Stomach (tissue), 9 donors: Measurements from ENCODE around the gene HOXD8. TPM values are rescaled to one million over a fixed set of nuclear protein-coding genes. Genes with fewer than 3 reads are reported as not detected.

ENCODE experiments used
- DNase-seq, 2 donors: peaks; one replicate each; pipeline versions ENCODE4 v3.0.0 to v3.0.0-alpha.2; 2013 to 2019
- H3K27ac ChIP-seq, 5 donors: fragments of 200-600 bp in 4 of 5; sonication (generic) in 4 of 5; one replicate each; pipeline ENCODE4 v1.5.1; 2013 to 2019; ENCODE audit warnings: mild to moderate bottlenecking in 1 of 5, moderate library complexity in 1 of 5
- H3K27me3 ChIP-seq, 3 donors: fragments of 200-600 bp; sonication (generic); one replicate each; pipeline ENCODE4 v1.5.1; 2017 to 2019; ENCODE audit warnings: mixed run types in 1 of 3
- H3K36me3 ChIP-seq, 4 donors: fragments of 200-600 bp; sonication (generic); 1 replicate in 3 of 4; 2 replicates in 1 of 4; pipeline ENCODE4 v1.5.1; 2016 to 2019
- H3K4me1 ChIP-seq, 4 donors: fragments of 200-600 bp; sonication (generic); one replicate each; pipeline ENCODE4 v1.5.1; 2016 to 2019
- H3K4me3 ChIP-seq, 4 donors: fragments of 200-600 bp; sonication (generic) in 3 of 4; one replicate each; pipeline ENCODE4 v1.5.1; 2016 to 2019; ENCODE audit warnings: mild to moderate bottlenecking in 1 of 4
- H3K9me3 ChIP-seq, 4 donors: fragments of 200-600 bp; sonication (generic); one replicate each; pipeline ENCODE4 v1.5.1; 2016 to 2019
- CTCF ChIP-seq, 7 experiments: fragments of 450-650 bp in 4 of 7; fragments of 200-600 bp in 3 of 7; sonication (generic) in 3 of 7; IDR thresholded peaks; one replicate each; pipeline ENCODE4 v1.5.1; 2016 to 2019; ENCODE audit warnings: antibody characterized with exemption in 7 of 7, control low read depth in 2 of 7, mild to moderate bottlenecking in 1 of 7
- EP300 ChIP-seq: sonication (generic); formaldehyde crosslinking; IDR thresholded peaks from one replicate; pipeline ENCODE4 v1.6.1; 2017; ENCODE audit warnings: antibody characterized with exemption
- POLR2A ChIP-seq, 4 donors: fragments of 450-650 bp; IDR thresholded peaks; one replicate each; pipeline ENCODE4 v1.6.1; 2016; ENCODE audit warnings: antibody characterized with exemption in 4 of 4, control low read depth in 2 of 4, mild to moderate bottlenecking in 1 of 4, moderate library complexity in 1 of 4
- POLR2AphosphoS5 ChIP-seq, 3 donors: sonication (generic); formaldehyde crosslinking; IDR thresholded peaks; one replicate each; pipeline ENCODE4 v1.6.1; 2016; ENCODE audit warnings: antibody characterized with exemption in 3 of 3
- WGBS, 5 donors: extraction: QIAGEN DNeasy Blood & Tissue Kit in 3 of 5; methylation state at CpG; one replicate each; pipeline versions ENCODE4 v1.1.5 to v1.1.7; 2013 to 2018; 5-methylcytosine and 5-hydroxymethylcytosine counted together
- intact Hi-C: fragments of 100-400 bp; cut with DNase I; formaldehyde crosslinking; loops from one replicate; pipeline ENCODE4 v1.15.1; 2023; ENCODE audit warnings: low total_unique reads
- polyA plus RNA-seq, 3 donors: library from polyadenylated mRNA; stranded (reverse); fragments of 200-250 nt; gene quantifications; one replicate each; pipeline ENCODE4 v1.2.3, GENCODE V29; 2013
- total RNA-seq, 5 donors: library from RNA; depleted of rRNA; stranded (reverse); fragments of >200 nt; gene quantifications; one replicate each; pipeline versions ENCODE4 v1.1.0 to v1.2.3, GENCODE V29; 2014 to 2016
- donor health status: healthy with polysubstance abuse.
- donor health status: Bipolar disorder and iron deficiency.
- donor health status: healthy.

The HOXD8 gene
- total and polyA plus RNA-seq, 8 donors, result 0.58 to 15.9 (median 1.8) TPM; not detected in 2

- DNase-seq, result no peak
- Histone ChIP-seq H3K4me1 (peaks cover 12 to 60% (median 41%) of the 10 kb centered on the region in 4 donors), H3K36me3 (no peaks in the 10 kb centered on the region), H3K4me3 (peak within 1 kb of the TSS; percentile 14 to 39 (median 23)), H3K9me3 (peaks cover 0 to 8% (median 0%) of the 10 kb centered on the region in 4 donors), H3K27ac (no peak within 1 kb of the TSS), H3K27me3 (peaks cover 37 to 100% (median 99%) of the 10 kb centered on the region in 3 donors)
- TF ChIP-seq POLR2A (IDR thresholded peaks at IDR 0.05) (no peak), EP300 (no peak), CTCF (IDR thresholded peaks at IDR 0.05) (no peak), POLR2AphosphoS5 (IDR thresholded peaks at IDR 0.05) (no peak)
- WGBS, 5 donors, result 5 to 9% (median 6%) methylated on average over 39 to 48 of the region's 48 CpGs
- intact Hi-C loops, result no loop called here
Observed at GRCh38 chr2:176156807-176157498, 27.4 kb downstream of the HOXD8 start, which contains the start of gene HOXD3. Gene HOXD3, plus strand, starts transcription at chr2:176157307. Its CDS starts 11,808 bp downstream, at chr2:176169115.

- 4 to 15% (median 8%) methylated on average over 41 to 43 of the region's 43 CpGs for WGBS, 5 donors
- DNase-seq, result no peak
- Histone ChIP-seq H3K4me3 (peak overlapping the region; percentile 14 to 39 (median 23)), H3K4me1 (peaks cover 12 to 59% (median 36%) of the 10 kb centered on the region in 4 donors), H3K36me3 (no peaks in the 10 kb centered on the region), H3K27me3 (peaks cover 30 to 100% (median 99%) of the 10 kb centered on the region in 3 donors), H3K27ac (no peak overlapping the region), H3K9me3 (peaks cover 0 to 8% (median 0%) of the 10 kb centered on the region in 4 donors)
- TF ChIP-seq POLR2A (IDR thresholded peaks at IDR 0.05), result no peak
- no peak for TF ChIP-seq EP300
- TF ChIP-seq POLR2AphosphoS5 (IDR thresholded peaks at IDR 0.05), result no peak
- TF ChIP-seq CTCF (IDR thresholded peaks at IDR 0.05), result no peak
- intact Hi-C loops, result no loop called here
Observed at GRCh38 chr2:176157499-176158185, 28.1 kb downstream of the HOXD8 start.

GRCh38 chr2:176158186-176158591 is 28.7 kb downstream of the HOXD8 start:
- DNase-seq, result no peak
- H3K9me3 ChIP-seq, result peaks cover 0 to 8% (median 0%) of the 10 kb centered on the region in 4 donors
- peaks cover 12 to 61% (median 35%) of the 10 kb centered on the region in 4 donors for H3K4me1 ChIP-seq
- peak overlapping the region; percentile 8 to 39 (median 23) for H3K4me3 ChIP-seq
- H3K27ac ChIP-seq, result no peak overlapping the region
- peaks cover 31 to 100% (median 99%) of the 10 kb centered on the region in 3 donors for H3K27me3 ChIP-seq
- TF ChIP-seq POLR2A (IDR thresholded peaks at IDR 0.05) (no peak), CTCF (IDR thresholded peaks at IDR 0.05) (no peak), EP300 (no peak), POLR2AphosphoS5 (IDR thresholded peaks at IDR 0.05) (no peak)
- intact Hi-C loops, result no loop called here
- no peaks in the 10 kb centered on the region for H3K36me3 ChIP-seq
- 6 to 14% (median 10%) methylated on average over 22 of the region's 22 CpGs for WGBS, 5 donors

GRCh38 chr2:176158855-176159662 is 29.6 kb downstream of the HOXD8 start:
- H3K27ac ChIP-seq, result no peak overlapping the region
- intact Hi-C loops, result no loop called here
- peaks cover 0 to 8% (median 0%) of the 10 kb centered on the region in 4 donors for H3K9me3 ChIP-seq
- no peaks in the 10 kb centered on the region for H3K36me3 ChIP-seq
- WGBS, 5 donors, result 9 to 24% (median 12%) methylated on average over 26 to 39 of the region's 39 CpGs
- DNase-seq, result no peak
- no peak for TF ChIP-seq CTCF (IDR thresholded peaks at IDR 0.05)
- no peak for TF ChIP-seq EP300
- peaks cover 37 to 100% (median 99%) of the 10 kb centered on the region in 3 donors for H3K27me3 ChIP-seq
- H3K4me3 ChIP-seq, result peak overlapping the region in 1 of 4 donors; percentile 2
- H3K4me1 ChIP-seq, result peaks cover 12 to 61% (median 35%) of the 10 kb centered on the region in 4 donors
